Kidney (tissue), 14 donors: ENCODE data around the gene FAM24B. TPM values are rescaled to one million over a fixed set of nuclear protein-coding genes. Genes with fewer than 3 reads are reported as not detected.

Source experiments
- DNase-seq, 5 donors: peaks; one replicate each; pipeline ENCODE4 v3.0.0-alpha.2; 2013 to 2020
- FAIRE-seq: peaks from 2 replicates; lab custom pipeline; 2012; peaks lifted over from hg19 to GRCh38; lab: Jason Lieb, UNC
- H3K27ac ChIP-seq, 2 donors: one replicate each; pipeline ENCODE4 v1.7.0; 2013; ENCODE audit warnings: low read depth in 2 of 2, low read length in 2 of 2, inconsistent platforms in 1 of 2
- H3K27me3 ChIP-seq: one replicate; pipeline ENCODE4 v1.7.1; 2013; ENCODE audit warnings: low read length, inconsistent platforms; ENCODE audit not compliant: control insufficient read depth, insufficient read depth
- H3K36me3 ChIP-seq, 3 donors: one replicate each; pipeline versions ENCODE4 v1.7.0 to v1.7.1; 2013; ENCODE audit warnings: low read length in 3 of 3, control low read depth in 1 of 3, inconsistent platforms in 1 of 3; ENCODE audit not compliant: insufficient read depth in 3 of 3, control insufficient read depth in 2 of 3
- H3K4me1 ChIP-seq, 3 donors: one replicate each; pipeline versions ENCODE4 v1.7.0 to v1.7.1; 2013; ENCODE audit warnings: low read length in 3 of 3, inconsistent platforms in 1 of 3, low read depth in 1 of 3; ENCODE audit not compliant: control insufficient read depth in 2 of 3, insufficient read depth in 2 of 3
- H3K4me3 ChIP-seq, 3 donors: one replicate each; pipeline versions ENCODE4 v1.7.0 to v1.8.1; 2013; ENCODE audit warnings: low read length in 3 of 3, control low read depth in 1 of 3, inconsistent platforms in 1 of 3
- H3K9ac ChIP-seq, 3 donors: one replicate each; pipeline versions ENCODE4 v1.7.0 to v1.7.1; 2013; ENCODE audit warnings: low read length in 3 of 3, control low read depth in 1 of 3, inconsistent platforms in 1 of 3
- H3K9me3 ChIP-seq, 3 donors: one replicate each; pipeline versions ENCODE4 v1.7.0 to v1.7.1; 2013; ENCODE audit warnings: low read length in 3 of 3, control low read depth in 1 of 3, inconsistent platforms in 1 of 3; ENCODE audit not compliant: control insufficient read depth in 2 of 3, insufficient read depth in 1 of 3
- CTCF ChIP-seq: IDR thresholded peaks from 3 replicates; pipeline ENCODE4 v1.5.1; 2012; ENCODE audit warnings: mild to moderate bottlenecking, moderate library complexity, borderline replicate concordance; ENCODE audit not compliant: insufficient read depth; ENCODE audit errors: extremely low read depth
- intact Hi-C: fragments of 100-400 bp; cut with DNase I; formaldehyde crosslinking; loops from one replicate; pipeline ENCODE4 v1.11.1; 2022
- polyA plus RNA-seq: library from polyadenylated mRNA; stranded (reverse); fragments of 350-450 nt; fragmentation: Illumina TruSeq; extraction: RNeasy Lipid Tissue Mini Kit (QIAGEN cat#74804); gene quantifications from one replicate; pipeline ENCODE4 v1.2.3, GENCODE V29; 2014; ENCODE audit warnings: low read depth, low replicate concordance; ENCODE audit not compliant: insufficient read depth
- total RNA-seq: library from RNA; stranded (reverse); fragmentation: NEBNext Ultra II Directional; extraction: Animal tissue kit (Norgen Biotek cat#: 25700); gene quantifications from one replicate; pipeline ENCODE4 v1.2.1, GENCODE V29; 2021
- donor health status: control.
- donor health status: control.
- donor health status: control.
- donor health status: control.
- donor health status: control.
- donor health status: DM: yes; HTN: yes; CAD: no.
- donor health status: Normal renal cell carcinoma (clear cell type).

Gene FAM24B
- total and polyA plus RNA-seq, 2 donors from 2014 or later, result 3.8 to 26.7 TPM

- Histone ChIP-seq H3K27me3 (no peaks in the 10 kb centered on the region), H3K9ac (no peak overlapping the region), H3K4me3 (no peak overlapping the region), H3K27ac (no peak overlapping the region), H3K4me1 (no peaks in the 10 kb centered on the region), H3K36me3 (no peaks in the 10 kb centered on the region), H3K9me3 (no peaks in the 10 kb centered on the region)
- TF ChIP-seq CTCF, result no peak
- DNase-seq (no peak), FAIRE-seq (no peak)
- intact Hi-C loops, result no loop called here
Measured at GRCh38 chr10:122802282-122802681, 77.1 kb downstream of the FAM24B start.

Other genes with a start within 250 kb of the FAM24B start
- gene C10orf120, start 179.7 kb downstream of the FAM24B start, total RNA-seq, result not detected
- gene C10orf120, start 179.7 kb downstream of the FAM24B start, polyA plus RNA-seq, result not detected
- gene CUZD1, start 33.7 kb downstream of the FAM24B start, total RNA-seq, result 0.54 TPM
- 0.65 TPM for gene CUZD1, start 33.7 kb downstream of the FAM24B start, polyA plus RNA-seq
- not detected for gene FAM24A, start 31.0 kb upstream of the FAM24B start, total RNA-seq
- gene FAM24A, start 31.0 kb upstream of the FAM24B start, polyA plus RNA-seq, result not detected
- 7.6 TPM for gene C10orf88, start 74.6 kb upstream of the FAM24B start, total RNA-seq
- gene C10orf88, start 74.6 kb upstream of the FAM24B start, polyA plus RNA-seq, result 4.3 TPM
- 4.3 TPM for gene PSTK, start 100.8 kb upstream of the FAM24B start, total RNA-seq
- 4.7 TPM for gene PSTK, start 100.8 kb upstream of the FAM24B start, polyA plus RNA-seq
- 17.1 TPM for gene IKZF5, start 129.2 kb upstream of the FAM24B start, total RNA-seq
- 7.3 TPM for gene IKZF5, start 129.2 kb upstream of the FAM24B start, polyA plus RNA-seq
- 26.6 TPM for gene ACADSB, start 129.4 kb upstream of the FAM24B start, total RNA-seq
- 48.5 TPM for gene ACADSB, start 129.4 kb upstream of the FAM24B start, polyA plus RNA-seq